ENCODE data around the gene SCN5A.

Gene SCN5A

DNA sequence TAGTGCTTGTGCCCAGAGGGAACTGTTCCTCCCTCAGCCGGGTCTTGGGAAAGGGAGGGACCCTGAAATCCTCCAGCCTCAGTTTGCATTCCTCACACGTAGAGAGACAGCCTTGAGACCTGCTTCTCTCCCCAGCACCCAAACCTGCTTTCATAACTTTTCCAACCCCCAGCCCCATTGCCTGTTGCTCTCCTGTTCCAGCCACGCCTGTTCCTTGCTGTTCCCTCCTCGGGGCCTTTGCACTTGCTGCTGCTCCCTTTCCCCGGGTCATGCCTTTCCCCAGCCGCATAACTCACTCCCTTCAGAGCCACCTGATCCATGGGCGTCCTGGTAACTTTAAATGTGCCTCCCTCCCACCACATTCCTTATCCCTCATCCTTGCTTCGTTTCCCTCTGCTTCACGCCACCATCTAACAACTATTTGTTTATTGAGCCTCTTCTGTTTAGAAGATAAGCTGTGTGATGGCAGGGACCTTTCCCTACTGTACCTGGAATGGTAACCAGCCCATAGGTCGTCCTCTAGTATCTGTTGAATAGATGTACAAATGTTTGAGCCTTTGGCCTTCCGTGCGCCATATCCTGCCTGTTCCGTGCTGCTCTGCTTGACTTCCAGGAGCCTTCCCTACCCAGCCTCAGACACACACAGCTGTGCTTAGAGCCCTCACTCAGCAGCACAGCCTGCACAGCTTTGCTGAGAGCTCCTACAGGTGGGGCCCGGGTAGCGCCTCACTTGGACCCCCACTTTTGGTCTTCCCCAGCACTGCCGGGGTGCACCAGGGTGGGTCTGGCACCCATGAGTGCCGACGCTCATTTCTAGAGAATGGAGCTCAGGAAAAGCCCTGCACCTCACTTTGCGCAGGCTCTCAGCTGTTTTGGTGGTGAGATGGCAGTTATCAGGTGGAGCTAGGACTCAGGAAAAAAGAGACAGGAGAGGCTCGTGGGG, 60.2 kb downstream of the SCN5A start:
- FAIRE-seq, result no peak
- no peak for DNase-seq (ENCODE audit: insufficient read length)
- no peak for TF ChIP-seq TAF1 (IDR thresholded peaks at IDR 0.05; ENCODE audit: borderline replicate concordance, low read depth, low read length)
- no peak for TF ChIP-seq POLR2AphosphoS5 (IDR thresholded peaks at IDR 0.05; ENCODE audit: low read depth, low read length)
- no peak for TF ChIP-seq POLR2A (IDR thresholded peaks at IDR 0.05; ENCODE audit: low read depth, low read length)

DNA sequence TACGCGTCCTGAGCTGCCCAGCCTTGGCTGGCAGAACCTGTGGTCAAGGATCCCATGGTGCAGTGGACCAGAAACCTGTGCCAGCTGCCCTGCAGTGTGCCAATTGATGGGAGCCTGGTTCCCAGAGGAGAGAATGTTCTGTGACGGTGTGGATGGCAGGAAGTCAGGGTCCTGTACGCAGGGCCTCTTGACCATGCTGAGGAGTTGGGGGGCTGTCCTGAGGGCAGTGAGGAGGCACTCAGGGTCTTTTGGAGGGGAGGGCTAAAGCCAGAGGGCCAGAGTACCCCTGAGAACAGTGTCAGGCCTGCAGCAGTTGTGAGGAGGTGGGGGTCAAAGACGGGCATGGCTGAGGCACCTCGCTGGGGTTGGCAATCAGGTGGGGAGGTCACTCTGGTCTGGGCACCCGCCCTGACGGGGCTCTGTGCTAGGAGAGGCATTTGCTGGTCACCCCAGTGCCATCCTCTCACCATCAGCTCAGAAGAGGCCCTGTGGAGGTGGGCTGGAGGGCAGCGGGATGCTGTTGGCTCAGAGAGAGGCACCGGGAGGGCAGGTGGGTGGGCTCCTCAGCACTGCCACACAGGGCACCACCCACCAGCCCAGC, 61.0 kb downstream of the SCN5A start:
- TF ChIP-seq POLR2A (IDR thresholded peaks at IDR 0.05; ENCODE audit: low read depth, low read length) (no peak), POLR2AphosphoS5 (IDR thresholded peaks at IDR 0.05; ENCODE audit: low read depth, low read length) (no peak), TAF1 (IDR thresholded peaks at IDR 0.05; ENCODE audit: borderline replicate concordance, low read depth, low read length) (no peak)
- DNase-seq (ENCODE audit: insufficient read length), result no peak
- FAIRE-seq, result no peak

DNA sequence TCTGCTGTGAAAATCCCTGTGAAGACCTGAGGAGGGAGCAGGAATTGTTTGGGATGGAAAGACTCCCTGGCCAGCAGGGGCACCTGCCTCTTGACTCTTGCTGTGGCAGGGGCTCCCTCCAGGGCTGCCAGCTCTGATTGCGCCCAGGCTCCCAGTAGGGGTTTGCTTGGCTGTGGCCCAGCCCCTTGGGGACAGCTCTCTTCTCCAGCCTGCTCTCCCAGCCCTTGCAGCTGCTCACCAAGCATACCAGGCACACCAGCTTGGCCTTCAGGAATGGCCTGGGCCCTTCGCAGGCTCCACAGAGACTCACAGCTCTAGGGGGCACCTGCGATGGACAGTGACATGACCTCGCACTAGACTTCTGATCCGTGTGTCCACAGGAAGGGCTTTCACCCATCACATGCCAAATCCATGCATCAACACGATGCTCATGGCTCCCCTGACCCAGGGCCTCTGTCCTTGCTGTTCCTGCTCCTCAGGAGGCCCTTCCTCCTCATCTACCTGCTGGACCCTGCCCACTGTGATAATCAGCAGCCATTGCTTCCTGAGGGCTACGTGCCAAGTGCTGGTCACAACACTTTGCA, 61.8 kb downstream of the SCN5A start:
- DNase-seq (ENCODE audit: insufficient read length) (no peak), FAIRE-seq (no peak)
- TF ChIP-seq TAF1 (IDR thresholded peaks at IDR 0.05; ENCODE audit: borderline replicate concordance, low read depth, low read length) (no peak), POLR2AphosphoS5 (IDR thresholded peaks at IDR 0.05; ENCODE audit: low read depth, low read length) (no peak), POLR2A (IDR thresholded peaks at IDR 0.05; ENCODE audit: low read depth, low read length) (no peak)

DNA sequence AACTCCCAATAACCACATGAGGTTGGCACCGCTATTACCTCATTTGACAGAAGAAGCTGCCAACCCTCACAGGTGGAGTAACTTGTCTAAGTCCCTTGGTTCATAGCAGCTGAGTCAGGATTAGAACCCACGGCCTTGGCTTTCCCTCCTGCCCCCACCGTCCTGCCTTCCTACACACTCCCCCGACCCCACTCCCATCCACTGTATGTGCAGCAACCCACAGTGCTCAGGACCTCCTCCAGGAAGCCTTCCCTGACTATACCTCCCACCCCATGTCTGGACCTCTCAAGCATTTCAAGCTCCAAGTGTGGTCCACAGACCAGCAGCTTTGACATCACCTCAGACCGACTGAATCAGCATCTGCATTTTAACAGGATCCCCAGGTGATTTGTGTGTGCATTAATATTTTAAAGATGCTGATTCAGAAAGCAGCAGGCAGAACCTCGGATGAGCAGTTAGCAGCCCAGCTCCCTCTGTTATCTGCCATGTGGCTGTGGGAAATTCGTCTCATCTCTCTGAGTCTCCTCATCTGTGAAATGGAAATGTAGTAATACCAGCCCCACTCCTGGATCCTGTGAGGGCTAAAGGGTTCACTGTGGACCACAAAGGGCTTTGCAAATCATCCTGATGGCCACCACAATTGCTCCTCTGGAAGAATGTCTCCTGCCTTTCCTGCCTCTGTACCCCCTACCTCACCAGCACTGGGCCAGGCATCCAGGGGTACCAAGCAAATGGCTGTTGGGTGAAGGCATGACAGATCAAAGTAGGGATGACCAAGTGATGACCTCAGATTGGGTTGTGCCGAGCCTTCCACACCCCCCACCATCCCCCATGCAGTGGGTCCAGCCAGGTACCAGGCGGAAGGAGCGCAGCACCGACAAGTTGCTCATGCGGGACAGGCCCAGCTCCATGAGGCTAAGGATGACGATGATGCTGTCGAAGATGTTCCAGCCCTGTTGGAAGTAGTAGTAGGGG, 62.7 kb downstream of the SCN5A start:
- no peak for FAIRE-seq
- no peak for DNase-seq (ENCODE audit: insufficient read length)
- TF ChIP-seq POLR2A (IDR thresholded peaks at IDR 0.05; ENCODE audit: low read depth, low read length) (no peak), POLR2AphosphoS5 (IDR thresholded peaks at IDR 0.05; ENCODE audit: low read depth, low read length) (no peak), TAF1 (IDR thresholded peaks at IDR 0.05; ENCODE audit: borderline replicate concordance, low read depth, low read length) (no peak)

DNA sequence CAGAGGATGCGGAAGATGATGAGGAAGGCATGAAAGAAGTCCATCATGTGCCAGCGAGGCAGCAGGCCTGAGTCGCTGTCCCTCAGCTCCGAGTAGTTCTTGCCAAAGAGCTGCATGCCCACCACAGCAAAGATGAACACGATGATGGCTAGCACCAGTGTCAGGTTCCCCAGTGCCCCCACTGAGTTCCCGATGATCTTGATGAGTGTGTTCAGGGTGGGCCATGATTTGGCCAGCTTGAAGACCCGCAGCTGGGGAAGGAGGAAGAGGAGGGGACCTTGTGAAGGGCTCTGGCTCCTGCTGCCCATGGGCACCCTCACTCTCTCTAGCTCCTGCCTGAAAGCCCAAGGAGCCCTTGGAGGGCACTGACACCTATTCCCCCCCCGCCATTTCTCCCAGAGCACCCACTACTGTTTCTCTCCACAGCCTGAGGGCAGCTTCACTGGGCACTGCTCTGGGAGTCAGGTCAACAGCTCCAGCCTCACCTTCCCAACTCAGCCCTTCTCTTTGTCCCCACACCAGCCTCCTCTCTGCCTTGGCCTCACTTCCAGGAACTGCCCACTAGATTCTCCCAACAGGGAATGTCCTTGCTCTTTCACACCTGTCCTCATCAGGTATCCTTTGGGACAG, 63.6 kb downstream of the SCN5A start:
- FAIRE-seq (no peak), DNase-seq (ENCODE audit: insufficient read length) (no peak)
- no peak for TF ChIP-seq TAF1 (IDR thresholded peaks at IDR 0.05; ENCODE audit: borderline replicate concordance, low read depth, low read length)
- TF ChIP-seq POLR2A (IDR thresholded peaks at IDR 0.05; ENCODE audit: low read depth, low read length), result no peak
- TF ChIP-seq POLR2AphosphoS5 (IDR thresholded peaks at IDR 0.05; ENCODE audit: low read depth, low read length), result no peak

DNA sequence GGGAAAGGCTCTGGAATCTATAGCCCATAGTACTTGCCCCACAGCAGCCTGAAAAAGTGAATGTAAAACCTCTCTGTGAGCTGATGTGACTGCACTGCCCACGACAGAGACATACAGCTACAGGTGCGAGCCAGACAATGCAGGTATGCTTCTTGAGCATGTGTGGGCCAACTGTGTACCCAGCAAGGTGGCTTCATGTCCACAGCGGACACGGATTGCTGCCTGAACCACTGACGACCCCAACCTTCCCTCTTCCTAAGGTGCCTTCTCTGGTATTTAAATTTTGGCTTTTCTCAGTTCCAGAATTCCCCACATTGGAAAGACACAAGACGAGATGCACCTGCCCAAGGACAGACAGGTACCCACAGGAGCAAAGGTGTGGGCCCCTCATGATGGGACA, 65.8 kb downstream of the SCN5A start:
- no peak for TF ChIP-seq POLR2AphosphoS5 (IDR thresholded peaks at IDR 0.05; ENCODE audit: low read depth, low read length)
- TF ChIP-seq POLR2A (IDR thresholded peaks at IDR 0.05; ENCODE audit: low read depth, low read length), result no peak
- TF ChIP-seq TAF1 (IDR thresholded peaks at IDR 0.05; ENCODE audit: borderline replicate concordance, low read depth, low read length), result no peak

DNA sequence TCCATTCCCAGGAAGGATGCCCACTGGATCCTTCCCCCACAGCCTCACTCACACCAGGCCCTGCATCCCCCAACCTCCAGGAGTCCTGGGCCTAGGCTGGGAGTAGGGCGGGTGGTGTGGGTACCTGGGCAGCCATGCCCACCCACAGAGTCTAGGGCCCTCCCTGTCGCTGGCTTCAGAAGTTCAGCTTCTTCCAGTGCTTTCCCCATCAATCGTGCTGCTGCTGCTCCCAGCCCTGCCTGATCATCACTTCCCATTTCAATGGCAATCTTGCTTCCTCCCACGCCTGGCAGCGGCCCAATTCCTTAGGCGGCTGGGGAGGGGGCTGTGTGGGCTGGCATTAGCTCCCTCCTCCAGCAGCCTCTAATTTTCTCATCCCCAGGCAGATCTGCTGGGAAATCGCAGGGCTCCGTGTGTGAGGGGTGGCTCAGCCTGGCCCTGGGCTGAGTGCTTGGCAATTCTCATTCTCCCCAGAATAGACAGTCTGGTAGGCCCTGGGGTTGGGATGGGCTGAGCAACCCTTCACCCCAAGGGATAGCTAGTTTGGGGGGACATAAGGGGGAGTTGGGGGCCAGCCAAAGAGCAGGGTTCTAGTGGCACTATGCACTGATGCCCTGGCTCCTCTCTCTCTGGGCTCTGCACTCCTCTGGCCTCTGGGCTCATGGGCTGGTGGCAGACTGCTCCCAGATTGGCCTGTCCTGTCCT, 66.4 kb downstream of the SCN5A start:
- no peak for TF ChIP-seq POLR2A (IDR thresholded peaks at IDR 0.05; ENCODE audit: low read depth, low read length)
- TF ChIP-seq TAF1 (IDR thresholded peaks at IDR 0.05; ENCODE audit: borderline replicate concordance, low read depth, low read length), result no peak
- no peak for TF ChIP-seq POLR2AphosphoS5 (IDR thresholded peaks at IDR 0.05; ENCODE audit: low read depth, low read length)
- FAIRE-seq (no peak), DNase-seq (ENCODE audit: insufficient read length) (no peak)

More for the DNA sequence above, 65.8 kb downstream of the SCN5A start:
- no peak for FAIRE-seq
- no peak for DNase-seq (ENCODE audit: insufficient read length)

DNA sequence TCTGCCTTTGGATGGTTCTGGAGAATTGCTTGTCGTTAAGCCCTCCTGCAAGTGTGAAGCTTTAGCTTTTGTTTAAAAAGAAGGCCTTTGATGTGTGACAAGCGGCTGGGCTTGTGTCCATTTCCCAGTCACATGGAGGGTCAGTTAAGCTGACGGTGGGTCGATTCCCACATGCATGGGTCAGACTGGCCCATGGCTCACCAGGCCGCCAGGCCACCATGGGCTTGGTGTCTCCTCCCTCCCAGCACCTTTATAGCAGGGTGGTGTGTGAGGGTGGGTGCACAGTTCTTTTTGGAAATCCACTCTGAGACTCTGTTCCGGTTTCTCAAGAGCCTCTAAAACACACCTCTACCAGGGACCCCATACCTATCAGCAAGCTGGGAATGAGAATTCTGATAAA, 67.2 kb downstream of the SCN5A start:
- no peak for FAIRE-seq

DNA sequence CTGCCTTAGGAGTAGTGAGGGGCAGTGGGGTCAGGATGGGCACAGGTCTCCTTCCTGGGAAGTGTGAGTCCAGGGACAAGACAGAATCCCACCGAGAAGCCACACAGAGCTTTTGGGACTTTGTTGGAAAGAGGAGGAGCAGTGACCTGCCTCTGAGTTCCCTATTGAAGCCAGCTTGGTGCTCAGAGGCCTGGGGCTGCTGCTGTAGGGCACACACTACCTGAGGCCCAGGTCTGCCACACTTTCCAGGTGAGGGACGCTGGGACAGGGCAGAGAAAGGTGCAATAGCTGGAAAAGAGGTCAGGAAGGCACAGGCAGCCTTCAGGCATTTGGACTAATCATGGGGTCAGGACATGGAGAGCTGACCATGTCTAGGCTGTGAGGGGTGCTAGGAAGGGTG, 67.7 kb downstream of the SCN5A start:
- FAIRE-seq (no peak), DNase-seq (ENCODE audit: insufficient read length) (no peak)
- TF ChIP-seq POLR2A (IDR thresholded peaks at IDR 0.05; ENCODE audit: low read depth, low read length) (no peak), POLR2AphosphoS5 (IDR thresholded peaks at IDR 0.05; ENCODE audit: low read depth, low read length) (no peak), TAF1 (IDR thresholded peaks at IDR 0.05; ENCODE audit: borderline replicate concordance, low read depth, low read length) (no peak)

More for the DNA sequence above, 67.2 kb downstream of the SCN5A start:
- DNase-seq (ENCODE audit: insufficient read length), result no peak
- no peak for TF ChIP-seq POLR2AphosphoS5 (IDR thresholded peaks at IDR 0.05; ENCODE audit: low read depth, low read length)
- no peak for TF ChIP-seq POLR2A (IDR thresholded peaks at IDR 0.05; ENCODE audit: low read depth, low read length)
- TF ChIP-seq TAF1 (IDR thresholded peaks at IDR 0.05; ENCODE audit: borderline replicate concordance, low read depth, low read length), result no peak
